ENCODE data around the gene MYO18B.

MYO18B gene

DNA sequence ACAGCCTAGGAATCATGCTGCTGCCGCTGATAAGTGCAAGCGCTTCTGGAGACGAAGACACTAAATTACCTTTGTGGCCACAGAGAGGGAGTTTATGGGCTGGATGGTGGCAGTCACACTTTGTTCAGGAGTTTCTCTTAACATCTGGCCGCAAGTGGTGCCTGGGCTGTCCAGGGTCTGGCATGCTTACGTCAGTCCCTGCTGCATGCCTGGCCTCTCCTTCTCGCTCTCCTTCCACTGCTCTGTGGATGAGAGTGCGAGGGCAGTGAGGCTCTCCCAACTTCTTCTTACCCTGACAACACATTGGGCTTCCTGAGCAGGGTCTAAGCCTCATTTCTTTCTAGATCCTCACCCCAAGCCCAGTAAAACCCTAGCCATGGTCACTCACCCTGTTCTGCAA is 266.6 kb downstream of the MYO18B start:
- DNase-seq = no peak

DNA sequence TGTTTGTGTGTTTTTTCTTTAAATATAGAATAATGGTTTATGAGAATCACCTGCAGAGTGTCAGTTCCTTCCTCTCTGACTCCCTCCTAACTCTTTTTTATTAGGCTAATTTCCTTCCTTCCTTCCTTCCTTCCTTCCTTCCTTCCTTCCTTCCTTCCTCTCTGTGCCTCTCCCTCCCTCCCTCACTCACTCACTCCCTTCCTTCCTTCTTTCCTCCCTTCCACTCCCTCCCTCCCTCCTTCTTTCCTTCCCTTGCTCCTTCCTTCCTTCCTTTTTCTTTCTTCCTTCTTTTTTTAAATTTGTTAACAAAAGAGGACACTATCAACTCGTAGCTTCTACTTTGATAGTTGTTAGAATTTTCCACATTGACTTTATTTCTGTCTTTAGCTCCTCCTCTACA is 274.9 kb downstream of the MYO18B start:
- DNase-seq = no peak

DNA sequence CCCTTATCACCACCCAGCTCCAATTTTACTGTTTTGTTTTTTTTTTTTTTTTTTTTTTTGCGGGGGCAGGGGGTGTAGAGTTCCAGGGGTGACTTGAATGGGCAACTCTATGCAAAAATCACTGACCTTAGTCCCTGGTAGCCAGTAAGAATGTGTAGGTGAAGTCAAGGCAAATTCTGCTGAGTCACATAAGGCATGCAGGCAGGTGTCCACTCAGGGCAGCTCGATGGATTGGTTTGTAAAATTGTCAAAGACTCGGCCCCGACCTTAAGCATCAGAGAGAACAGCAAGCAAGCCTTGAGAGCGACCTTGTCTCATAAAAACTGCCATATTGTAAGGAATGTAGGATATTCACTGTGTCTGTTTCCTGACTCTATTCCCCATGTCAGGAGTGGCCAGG is 275.9 kb downstream of the MYO18B start:
- DNase-seq = no peak

- DNase-seq = no peak
These were observed 277.6 kb downstream of the MYO18B start for GRCh38 chr22:26019596-26019995.

GRCh38 chr22:26021516-26021915 is 279.5 kb downstream of the MYO18B start:
- no peak for DNase-seq

DNA sequence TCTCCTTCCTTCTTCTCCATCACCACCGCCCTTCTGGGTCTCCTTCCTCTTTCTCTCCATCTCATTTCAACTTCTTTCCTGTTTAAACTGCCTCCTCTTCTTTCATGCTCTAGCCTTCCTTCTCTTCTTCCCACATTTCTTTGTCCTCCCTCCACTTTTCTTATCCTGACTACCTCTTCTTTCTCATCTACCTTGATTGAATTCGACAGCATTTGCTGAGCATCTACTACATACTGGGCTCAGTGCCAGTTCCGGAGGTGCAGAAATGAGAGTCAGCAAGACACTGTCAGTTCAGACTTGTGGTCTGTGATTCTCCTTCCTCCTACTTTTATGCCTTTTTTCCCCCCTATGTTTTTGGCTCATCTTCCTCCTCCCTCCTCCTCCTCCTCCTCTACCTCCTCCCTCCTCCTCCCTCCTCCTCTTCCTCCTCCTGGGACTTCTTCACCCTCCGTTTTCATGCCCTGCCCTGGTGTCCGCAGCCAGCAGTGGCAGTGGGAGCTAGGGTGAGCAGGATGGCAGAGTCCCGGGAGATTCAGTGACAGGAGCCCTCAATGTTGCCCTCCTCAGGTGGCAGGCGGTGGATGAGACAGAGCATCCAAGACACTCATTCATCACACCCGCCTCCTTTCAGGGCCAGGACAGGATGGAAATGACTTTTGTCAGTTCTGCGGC is 281.3 kb downstream of the MYO18B start:
- DNase-seq = no peak

GRCh38 chr22:26025626-26026025 is 283.6 kb downstream of the MYO18B start:
- DNase-seq = no peak

GRCh38 chr22:26027341-26027740 is 285.4 kb downstream of the MYO18B start:
- no peak for DNase-seq

GRCh38 chr22:26031641-26032040 is 289.7 kb downstream of the MYO18B start:
- no peak for DNase-seq

GRCh38 chr22:26033071-26033470 is 291.1 kb downstream of the MYO18B start:
- DNase-seq = no peak

GRCh38 chr22:26033586-26033985 is 291.6 kb downstream of the MYO18B start:
- no peak for DNase-seq

GRCh38 chr22:26035523-26035922 is 293.5 kb downstream of the MYO18B start:
- no peak for DNase-seq

- no peak for DNase-seq
These were observed 296.4 kb downstream of the MYO18B start for GRCh38 chr22:26038365-26038764.

DNA sequence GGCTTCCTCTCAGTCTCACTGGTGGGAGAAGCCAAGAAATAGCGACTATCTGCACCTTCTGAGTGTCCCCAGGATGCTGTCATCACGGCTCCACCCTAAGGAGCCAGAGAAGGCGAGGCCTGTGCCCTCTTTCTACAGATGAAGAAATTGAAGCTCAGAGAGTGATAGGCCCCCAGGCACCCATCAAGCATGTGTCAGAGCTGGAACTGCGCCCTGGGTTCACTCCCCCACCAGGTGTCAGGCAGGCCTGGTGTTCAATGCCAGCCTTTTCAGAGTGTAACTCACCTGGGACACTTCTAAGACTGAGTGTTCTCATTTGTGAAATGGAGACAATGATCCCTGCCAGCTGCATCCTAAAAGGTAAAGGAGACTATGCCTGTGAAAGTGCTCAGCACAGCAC is 299.9 kb downstream of the MYO18B start:
- no peak for DNase-seq

DNA sequence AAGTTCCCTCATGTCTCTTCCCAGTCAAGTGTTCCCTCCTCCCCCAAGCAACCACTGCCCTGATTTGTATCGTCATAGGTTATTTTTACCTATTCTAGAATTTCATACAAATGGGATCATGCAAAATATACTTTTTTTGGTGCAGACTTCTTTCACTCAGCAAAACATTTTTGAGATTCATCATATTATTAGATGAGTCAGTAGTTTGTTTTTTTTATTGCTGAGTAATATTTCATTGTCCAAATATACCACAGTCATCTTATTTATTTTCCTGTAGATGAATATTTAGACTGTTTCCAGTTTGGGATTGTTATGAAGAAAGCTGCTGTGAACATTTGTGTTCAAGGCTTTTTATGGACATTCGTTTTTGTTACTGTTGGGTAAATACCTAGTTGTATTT is 301.0 kb downstream of the MYO18B start:
- no peak for DNase-seq

DNA sequence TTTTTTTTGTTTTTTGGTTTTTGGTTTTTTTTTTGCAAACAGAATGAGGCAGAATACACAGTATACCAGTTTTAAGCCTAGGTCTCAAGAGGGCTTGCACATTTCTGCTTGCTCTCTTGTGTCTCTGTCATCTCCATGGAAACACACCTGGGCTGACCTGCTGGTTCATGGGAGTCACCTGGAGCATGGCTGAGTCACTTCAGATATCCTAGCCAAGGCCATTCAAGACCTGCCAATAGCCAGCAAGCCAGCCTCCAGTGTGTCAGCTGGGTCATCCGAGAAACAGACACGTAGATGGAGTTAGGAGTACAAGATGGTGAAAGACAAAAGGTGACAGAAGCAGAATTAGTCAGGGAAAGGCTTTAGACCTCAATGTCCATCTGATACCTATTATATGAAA is 303.1 kb downstream of the MYO18B start:
- no peak for DNase-seq

- DNase-seq = no peak
These were observed 303.9 kb downstream of the MYO18B start for GRCh38 chr22:26045860-26046259.

GRCh38 chr22:26047516-26047915 is 305.5 kb downstream of the MYO18B start:
- DNase-seq = no peak

DNA sequence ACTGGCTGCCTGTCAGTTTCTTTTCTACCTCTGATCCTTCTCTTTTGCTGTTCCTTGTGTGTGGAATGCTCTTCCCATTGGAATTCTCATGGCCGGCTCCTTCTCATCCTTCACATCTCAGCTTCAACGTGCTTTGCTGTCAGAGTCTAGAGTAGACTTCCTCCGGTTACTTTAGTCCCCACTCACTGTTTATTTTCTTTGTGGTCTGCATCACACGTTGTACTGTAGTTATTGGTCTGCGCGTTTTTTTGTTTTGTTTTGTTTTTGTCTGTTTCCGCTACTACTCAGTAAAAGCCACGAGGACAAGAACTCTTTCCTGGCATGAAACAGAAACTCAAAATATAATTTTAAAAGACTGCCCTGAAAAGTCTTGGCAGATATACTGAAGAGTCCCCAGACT is 305.9 kb downstream of the MYO18B start:
- DNase-seq = no peak

DNA sequence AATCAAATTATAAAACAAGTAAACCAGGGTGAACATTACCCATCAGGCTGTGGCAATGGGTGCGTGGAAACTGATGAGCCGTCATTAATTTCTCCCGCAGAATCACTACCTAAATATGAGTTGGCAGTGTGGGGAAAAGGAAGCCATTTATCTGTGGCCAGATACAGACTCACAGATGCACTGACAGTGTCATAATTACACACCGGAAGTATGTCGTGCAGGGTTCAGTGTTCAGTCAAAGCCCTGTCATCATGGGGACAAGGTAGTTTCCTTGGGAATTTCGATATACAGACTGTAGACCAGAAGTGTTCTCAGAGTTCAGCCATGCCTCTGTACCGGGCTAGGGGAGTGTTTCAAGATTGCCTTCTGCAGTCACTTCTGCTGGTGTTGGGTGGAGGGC is 308.1 kb downstream of the MYO18B start:
- DNase-seq = no peak

DNA sequence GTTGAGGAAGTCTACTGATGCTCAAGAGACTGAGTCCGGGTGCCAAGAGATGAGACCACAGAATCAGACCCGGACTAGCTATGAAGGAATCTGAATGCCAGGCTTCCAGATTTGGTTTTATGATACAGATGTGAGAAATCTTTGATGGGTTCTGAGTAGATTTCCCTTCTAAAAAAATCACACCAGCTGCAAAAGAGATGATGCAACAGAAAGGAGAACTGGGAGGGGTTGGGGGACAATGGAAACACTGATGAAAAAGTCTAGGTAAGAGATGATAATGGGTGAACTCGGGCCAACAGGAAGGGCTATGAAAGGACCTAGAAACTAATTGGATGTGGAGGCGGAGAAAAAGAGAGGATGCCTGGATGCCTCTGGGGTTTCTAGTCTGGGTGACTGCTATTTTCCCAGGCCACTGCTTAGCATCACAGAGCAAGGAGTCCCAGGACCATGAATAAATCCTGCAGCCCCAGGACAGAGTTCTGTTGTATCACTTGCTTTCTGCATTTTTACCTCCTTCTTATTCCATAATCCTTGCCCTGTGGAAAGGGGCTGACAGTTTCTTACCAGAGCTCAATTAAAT is 311.8 kb downstream of the MYO18B start:
- DNase-seq = no peak

GRCh38 chr22:26054841-26055605 is 313.0 kb downstream of the MYO18B start:
- no peak for DNase-seq

- no peak for DNase-seq
These were observed 313.7 kb downstream of the MYO18B start for GRCh38 chr22:26055693-26056092.

DNA sequence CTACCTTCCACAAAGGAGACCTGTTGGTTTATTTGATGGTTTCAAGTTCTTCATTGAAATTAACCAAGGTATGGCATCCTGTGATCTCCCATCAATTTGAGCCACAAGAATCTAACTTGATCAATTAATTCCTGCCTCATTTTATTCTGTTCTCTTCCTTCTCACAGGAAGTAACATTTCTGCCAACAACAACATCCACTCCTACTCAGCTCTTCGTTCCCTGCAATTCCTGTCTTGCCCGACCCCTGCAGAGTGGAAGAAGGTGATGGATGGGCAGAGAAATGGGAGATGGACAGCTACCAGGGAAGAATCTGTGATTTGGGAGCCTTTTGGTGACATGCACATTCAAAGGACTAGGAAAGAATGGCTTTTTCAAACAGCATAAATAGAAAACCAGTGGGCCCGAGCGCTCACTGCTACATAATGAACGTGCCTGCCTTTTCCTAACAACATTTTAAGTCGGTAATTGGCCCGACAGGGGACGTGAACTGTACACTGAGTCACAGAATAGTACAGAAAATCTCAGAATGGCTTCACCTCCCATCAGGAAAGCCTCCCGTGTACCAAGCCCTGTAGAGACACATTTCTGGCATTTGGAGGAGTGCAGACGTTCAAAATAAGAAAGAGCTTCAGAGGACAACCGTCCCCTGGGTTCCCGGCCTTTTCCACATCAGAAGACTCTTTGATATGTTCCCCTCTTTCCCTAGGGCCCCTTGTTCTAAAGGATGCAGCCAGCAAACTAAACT is 314.6 kb downstream of the MYO18B start:
- DNase-seq = no peak
